ENCODE results near the gene IGF1.

Gene IGF1

DNA sequence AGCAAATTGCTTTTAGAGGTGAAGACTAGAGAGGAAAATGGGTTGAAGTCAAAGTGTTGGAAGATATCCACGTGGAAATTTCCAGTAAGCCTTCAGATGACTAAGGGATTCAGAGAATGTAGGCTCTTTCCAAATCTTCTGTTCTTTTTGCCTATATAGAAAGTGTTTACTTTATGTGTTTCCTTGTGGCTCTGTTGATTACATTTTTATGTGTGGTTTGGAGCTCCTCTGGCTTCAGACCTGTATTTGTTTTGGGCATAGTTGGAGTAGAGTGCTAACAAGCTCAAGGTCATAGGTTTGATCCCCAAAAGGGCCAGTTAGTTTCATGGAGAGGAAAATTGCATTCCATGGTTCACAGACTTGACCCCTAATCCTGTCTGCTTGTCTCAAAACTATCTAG lies 91.9 kb downstream of the IGF1 start:
- Histone ChIP-seq H3K27ac (no peak overlapping the region), H3K9me3 (ENCODE audit: low read depth, low read length) (no peaks in the 10 kb centered on the region), H3K36me3 (ENCODE audit: insufficient read depth, low read length) (no peaks in the 10 kb centered on the region), H3K4me3 (no peak overlapping the region), H3K9ac (ENCODE audit: insufficient read length) (no peak overlapping the region)
- no peak for DNase-seq (ENCODE audit: low read depth, low spot score)
- no peak for TF ChIP-seq FOXP2 (optimal IDR thresholded peaks at IDR 0.05; ENCODE audit: control extremely low read depth, extremely low read length, insufficient read depth)
- TF ChIP-seq EZH2 (IDR thresholded peaks at IDR 0.05): no peak
- no peak for TF ChIP-seq POLR2AphosphoS5 (IDR thresholded peaks at IDR 0.05; ENCODE audit: borderline replicate concordance, low read depth, low read length)

DNA sequence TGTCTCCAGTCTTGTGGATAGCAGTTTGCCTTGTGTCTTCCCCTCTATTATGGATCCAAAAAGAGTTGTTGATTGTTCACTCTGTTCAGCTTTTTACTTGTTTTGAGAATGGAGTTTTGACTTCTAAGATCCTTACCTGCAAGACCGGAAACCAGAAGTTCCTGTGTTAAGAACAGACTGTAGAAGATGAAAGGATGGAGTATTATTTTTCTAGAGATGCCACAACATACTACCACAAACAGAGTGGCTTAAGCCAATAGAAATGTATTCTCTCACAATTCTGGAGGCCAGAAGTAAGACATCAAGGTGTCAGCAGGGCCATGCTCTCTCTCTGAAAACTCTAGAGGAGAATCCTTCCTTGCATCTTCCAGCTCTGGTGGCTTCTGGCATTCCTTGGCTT lies 95.0 kb downstream of the IGF1 start:
- Histone ChIP-seq H3K9me3 (ENCODE audit: low read depth, low read length) (no peaks in the 10 kb centered on the region), H3K36me3 (ENCODE audit: insufficient read depth, low read length) (no peaks in the 10 kb centered on the region), H3K27ac (no peak overlapping the region), H3K9ac (ENCODE audit: insufficient read length) (no peak overlapping the region), H3K4me3 (no peak overlapping the region)
- no peak for DNase-seq (ENCODE audit: low read depth, low spot score)
- TF ChIP-seq FOXP2 (optimal IDR thresholded peaks at IDR 0.05; ENCODE audit: control extremely low read depth, extremely low read length, insufficient read depth): no peak
- no peak for TF ChIP-seq POLR2AphosphoS5 (IDR thresholded peaks at IDR 0.05; ENCODE audit: borderline replicate concordance, low read depth, low read length)
- TF ChIP-seq EZH2 (IDR thresholded peaks at IDR 0.05): no peak

DNA sequence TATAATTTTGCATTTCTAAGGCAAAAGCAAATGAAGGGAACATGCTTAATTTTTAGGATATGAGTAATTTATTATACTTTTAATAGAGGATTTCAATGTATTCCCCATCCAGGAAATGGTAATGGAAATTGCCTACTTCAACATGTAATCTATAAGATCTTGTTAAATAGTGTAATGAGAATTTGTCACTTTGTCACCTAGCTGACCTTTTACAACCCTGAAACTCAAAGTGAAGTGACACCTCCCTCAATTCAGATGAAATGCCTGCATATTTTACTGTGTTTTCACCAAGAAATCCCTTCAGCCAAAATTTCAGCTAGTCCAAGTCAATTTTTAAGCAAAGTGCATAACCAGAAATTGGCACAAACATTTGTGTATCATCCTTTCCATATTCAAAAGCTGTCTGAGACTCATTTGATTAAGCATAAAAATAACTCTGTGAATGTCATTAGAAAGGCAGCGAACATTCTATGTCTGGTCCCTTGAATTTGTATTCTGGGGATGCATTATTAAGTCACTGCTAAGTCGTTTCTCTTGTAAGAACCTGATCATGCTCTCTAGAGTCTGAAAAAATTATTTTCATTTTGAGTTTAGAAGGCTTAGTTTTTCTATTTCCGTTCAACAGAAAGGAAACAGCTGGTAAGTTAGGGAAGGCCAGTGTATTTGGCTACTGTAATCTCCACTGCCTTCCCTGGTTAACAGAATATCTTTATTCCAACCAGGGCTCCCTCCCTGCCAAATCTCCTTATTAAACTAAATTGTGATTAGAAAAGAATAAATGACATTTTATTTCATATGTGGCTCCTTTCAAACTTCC lies 100.8 kb downstream of the IGF1 start:
- Histone ChIP-seq H3K36me3 (ENCODE audit: insufficient read depth, low read length) (no peaks in the 10 kb centered on the region), H3K9me3 (ENCODE audit: low read depth, low read length) (no peaks in the 10 kb centered on the region), H3K27ac (peak overlapping the region; percentile 9), H3K4me3 (no peak overlapping the region), H3K9ac (ENCODE audit: insufficient read length) (no peak overlapping the region)
- no peak for DNase-seq (ENCODE audit: low read depth, low spot score)
- TF ChIP-seq EZH2 (IDR thresholded peaks at IDR 0.05) (no peak), POLR2AphosphoS5 (IDR thresholded peaks at IDR 0.05; ENCODE audit: borderline replicate concordance, low read depth, low read length) (no peak), FOXP2 (optimal IDR thresholded peaks at IDR 0.05; ENCODE audit: control extremely low read depth, extremely low read length, insufficient read depth) (no peak)

DNA sequence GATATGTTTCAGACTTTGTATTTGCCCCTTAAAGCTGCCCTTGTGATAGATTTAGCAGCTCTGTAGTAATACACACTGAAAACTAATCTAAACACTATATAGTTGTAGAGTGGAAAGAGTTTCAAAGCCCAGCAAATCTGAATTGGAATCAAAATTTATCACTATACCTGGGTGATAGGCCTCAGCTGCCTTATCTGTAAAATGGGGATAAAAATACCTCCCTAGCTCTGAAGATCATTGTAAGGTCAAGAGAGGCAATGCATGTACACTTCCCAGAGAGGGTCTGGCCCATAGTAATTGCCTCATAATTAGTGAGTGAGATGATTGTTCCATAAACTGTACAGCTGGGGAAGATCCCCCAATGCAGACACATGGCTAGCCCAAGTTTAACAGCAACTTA lies 103.6 kb downstream of the IGF1 start:
- no peak for DNase-seq (ENCODE audit: low read depth, low spot score)
- Histone ChIP-seq H3K27ac (no peak overlapping the region), H3K36me3 (ENCODE audit: insufficient read depth, low read length) (no peaks in the 10 kb centered on the region), H3K9me3 (ENCODE audit: low read depth, low read length) (no peaks in the 10 kb centered on the region), H3K9ac (ENCODE audit: insufficient read length) (no peak overlapping the region), H3K4me3 (no peak overlapping the region)
- TF ChIP-seq FOXP2 (optimal IDR thresholded peaks at IDR 0.05; ENCODE audit: control extremely low read depth, extremely low read length, insufficient read depth) (no peak), EZH2 (IDR thresholded peaks at IDR 0.05) (no peak), POLR2AphosphoS5 (IDR thresholded peaks at IDR 0.05; ENCODE audit: borderline replicate concordance, low read depth, low read length) (no peak)

DNA sequence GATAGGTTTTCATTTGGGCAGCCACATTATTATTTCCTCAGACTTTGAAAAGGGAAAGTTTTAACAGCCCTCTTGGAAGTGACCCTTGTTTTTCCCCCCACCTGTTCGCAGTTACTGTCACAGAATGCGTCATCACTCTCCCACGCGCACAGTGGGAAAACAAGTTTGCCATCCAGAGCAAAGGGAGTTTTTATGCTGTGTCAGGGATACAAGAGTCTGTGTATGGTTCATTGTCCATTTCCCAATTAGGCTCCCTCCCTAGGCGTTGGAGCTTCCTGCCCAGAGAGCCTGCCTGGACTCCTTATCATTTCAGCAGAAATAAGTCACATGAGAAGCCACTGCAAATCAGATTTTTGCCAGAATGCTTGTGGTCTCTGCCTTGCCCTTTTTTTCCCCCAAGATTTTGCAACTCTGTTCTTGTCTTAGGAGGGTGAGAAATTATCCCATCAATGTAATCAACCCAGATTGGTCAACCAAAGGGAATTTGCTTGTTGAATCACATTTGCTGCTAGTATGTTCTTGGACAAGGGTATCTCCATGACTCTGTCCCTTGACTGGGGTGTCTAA lies 104.1 kb downstream of the IGF1 start:
- H3K9ac ChIP-seq (ENCODE audit: insufficient read length): no peak overlapping the region
- H3K9me3 ChIP-seq (ENCODE audit: low read depth, low read length): no peaks in the 10 kb centered on the region
- H3K4me3 ChIP-seq: no peak overlapping the region
- TF ChIP-seq FOXP2 (optimal IDR thresholded peaks at IDR 0.05; ENCODE audit: control extremely low read depth, extremely low read length, insufficient read depth) (no peak), POLR2AphosphoS5 (IDR thresholded peaks at IDR 0.05; ENCODE audit: borderline replicate concordance, low read depth, low read length) (no peak), EZH2 (IDR thresholded peaks at IDR 0.05) (no peak)
- no peak for DNase-seq (ENCODE audit: low read depth, low spot score)
- no peak overlapping the region for H3K27ac ChIP-seq
- no peaks in the 10 kb centered on the region for H3K36me3 ChIP-seq (ENCODE audit: insufficient read depth, low read length)

DNA sequence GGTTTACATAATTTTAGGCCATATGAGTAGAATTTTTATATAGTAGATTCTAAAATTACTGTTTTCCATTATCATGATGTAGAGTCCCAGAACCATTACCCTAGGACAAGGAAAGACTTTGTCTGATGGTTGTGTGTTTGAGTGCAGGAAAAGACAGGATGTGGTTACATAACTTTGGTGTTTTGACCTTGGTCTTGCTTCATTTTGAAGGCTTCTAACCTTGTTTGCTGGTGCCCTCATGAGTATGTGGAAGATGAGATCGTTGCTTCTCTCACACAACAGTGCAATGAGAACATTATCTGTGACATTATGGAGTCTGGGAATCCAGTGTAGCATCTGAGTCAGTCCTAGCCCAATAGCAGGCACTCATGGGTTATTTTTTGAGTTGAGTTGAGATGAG lies 106.2 kb downstream of the IGF1 start:
- no peak overlapping the region for H3K4me3 ChIP-seq
- DNase-seq (ENCODE audit: low read depth, low spot score): no peak
- H3K9ac ChIP-seq (ENCODE audit: insufficient read length): no peak overlapping the region
- H3K27ac ChIP-seq: no peak overlapping the region
- H3K36me3 ChIP-seq (ENCODE audit: insufficient read depth, low read length): no peaks in the 10 kb centered on the region
- TF ChIP-seq FOXP2 (optimal IDR thresholded peaks at IDR 0.05; ENCODE audit: control extremely low read depth, extremely low read length, insufficient read depth): no peak
- TF ChIP-seq POLR2AphosphoS5 (IDR thresholded peaks at IDR 0.05; ENCODE audit: borderline replicate concordance, low read depth, low read length): no peak
- TF ChIP-seq EZH2 (IDR thresholded peaks at IDR 0.05): no peak
- H3K9me3 ChIP-seq (ENCODE audit: low read depth, low read length): no peaks in the 10 kb centered on the region

DNA sequence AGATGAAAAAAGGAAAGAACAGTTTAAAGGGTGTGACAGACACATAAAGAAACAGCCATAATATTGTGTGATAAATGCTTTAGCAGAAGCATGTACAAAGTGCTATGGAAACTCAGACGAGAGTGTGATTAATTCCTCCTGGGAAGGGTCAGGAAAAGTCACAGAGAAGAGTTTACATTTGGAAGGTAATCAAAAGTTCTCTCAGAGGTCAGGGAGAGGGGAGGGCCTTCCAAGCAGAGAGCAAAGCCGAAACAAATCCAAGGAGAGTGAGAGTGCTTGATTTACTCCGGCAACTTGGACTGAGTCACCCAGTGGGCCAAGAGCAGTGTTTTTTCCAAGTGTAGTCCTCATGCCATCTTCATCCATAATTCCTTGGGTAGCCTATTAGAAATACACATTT lies 108.3 kb downstream of the IGF1 start:
- H3K9me3 ChIP-seq (ENCODE audit: low read depth, low read length): no peaks in the 10 kb centered on the region

DNA sequence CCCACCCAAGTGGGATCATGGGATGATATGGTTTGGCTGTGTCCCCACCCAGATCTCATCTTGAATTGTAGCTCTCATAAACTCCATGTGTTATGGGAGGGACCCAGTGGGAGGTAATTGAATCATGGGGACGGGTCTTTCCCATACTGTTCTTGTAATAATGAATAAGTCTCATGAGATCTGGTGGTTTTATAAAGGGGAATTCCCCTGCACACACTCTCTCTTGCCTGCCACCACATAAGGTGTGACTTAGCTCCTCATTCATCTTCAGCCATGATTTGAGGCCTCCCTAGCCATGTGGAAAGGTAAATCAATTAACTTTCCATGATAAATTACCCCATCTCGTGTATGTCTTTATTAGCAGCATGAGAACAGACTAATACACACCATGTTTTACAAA lies 109.2 kb downstream of the IGF1 start:
- Histone ChIP-seq H3K9ac (ENCODE audit: insufficient read length) (no peak overlapping the region), H3K27ac (no peak overlapping the region), H3K4me3 (no peak overlapping the region), H3K36me3 (ENCODE audit: insufficient read depth, low read length) (no peaks in the 10 kb centered on the region), H3K9me3 (ENCODE audit: low read depth, low read length) (no peaks in the 10 kb centered on the region)
- no peak for DNase-seq (ENCODE audit: low read depth, low spot score)
- TF ChIP-seq FOXP2 (optimal IDR thresholded peaks at IDR 0.05; ENCODE audit: control extremely low read depth, extremely low read length, insufficient read depth) (no peak), POLR2AphosphoS5 (IDR thresholded peaks at IDR 0.05; ENCODE audit: borderline replicate concordance, low read depth, low read length) (no peak), EZH2 (IDR thresholded peaks at IDR 0.05) (no peak)

More for the DNA sequence above, 108.3 kb downstream of the IGF1 start:
- no peaks in the 10 kb centered on the region for H3K36me3 ChIP-seq (ENCODE audit: insufficient read depth, low read length)
- TF ChIP-seq EZH2 (IDR thresholded peaks at IDR 0.05) (no peak), FOXP2 (optimal IDR thresholded peaks at IDR 0.05; ENCODE audit: control extremely low read depth, extremely low read length, insufficient read depth) (no peak), POLR2AphosphoS5 (IDR thresholded peaks at IDR 0.05; ENCODE audit: borderline replicate concordance, low read depth, low read length) (no peak)
- H3K4me3 ChIP-seq: no peak overlapping the region
- H3K9ac ChIP-seq (ENCODE audit: insufficient read length): no peak overlapping the region
- no peak overlapping the region for H3K27ac ChIP-seq
- DNase-seq (ENCODE audit: low read depth, low spot score): no peak
